HCT116 (cell line): ENCODE data around the gene PPM1M. TPM values are rescaled to one million over a fixed set of nuclear protein-coding genes. Genes with fewer than 3 reads are reported as not detected.

Source experiments
- ATAC-seq: fragments of 200-7000 bp; cut with Tn5 transposase; 2 replicates; pipeline ENCODE4 v1.9.1; 2020; ENCODE audit warnings: mild to moderate bottlenecking, moderate library complexity
- BruUV-seq: library from RNA; stranded (reverse); fragments of 400-500 nt; replicated peaks from 2 replicates; lab custom pipeline; 2021; lab: Mats Ljungman, UMichigan
- CTCF ChIA-PET: fragments of 300-600 bp; sonication (Branson Sonifier 250); formaldehyde crosslinking; loops from one replicate; lab custom pipeline; 2021; ENCODE audit warnings: antibody characterized with exemption; lab: Charles Lee
- POLR2A ChIA-PET: fragments of 300-600, 350-600 bp; sonication (Branson Sonifier 250); formaldehyde crosslinking; loops from one replicate; lab custom pipeline; 2021; ENCODE audit warnings: antibody characterized with exemption; lab: Charles Lee
- RAD21 ChIA-PET, 2 experiments: fragments of 300-600 bp; sonication (Branson Sonifier 250); formaldehyde crosslinking; loops; one replicate each; lab custom pipeline; 2023; ENCODE audit warnings: low total read pairs in 2 of 2; ENCODE audit not compliant: uncharacterized antibody in 2 of 2, unreplicated experiment in 2 of 2, low non-redundant PET in 1 of 2; lab: Charles Lee
- DNase-seq: peaks from one replicate; pipeline ENCODE4 v3.0.0-alpha.2; 2010; ENCODE audit warnings: low read depth, low spot score
- H2AFZ ChIP-seq: fragments of 200-600 bp; shearing (Covaris generic), sonication (generic); 2 replicates; pipeline ENCODE4 v1.6.1; 2017; ENCODE audit warnings: low read depth, mixed run types, mixed read lengths, antibody characterized with exemption, low read length; ENCODE audit not compliant: poor library complexity, severe bottlenecking
- H3K27ac ChIP-seq: 2 replicates; pipeline ENCODE4 v1.5.1; 2012; ENCODE audit warnings: low read depth, low read length
- H3K27me3 ChIP-seq: fragments of 200-600 bp; sonication (generic); 2 replicates; pipeline ENCODE4 v1.6.1; 2016; ENCODE audit warnings: mixed run types, low read length, mixed read lengths; ENCODE audit not compliant: insufficient read depth
- H3K36me3 ChIP-seq, 2 experiments: fragments of 200-500 bp in 1 of 2; fragments of 200-600 bp in 1 of 2; sonication (Bioruptor generic) in 1 of 2; sonication (generic) in 1 of 2; 2 replicates each; pipeline versions ENCODE4 v1.5.1 to v1.6.1; 2014 to 2016; ENCODE audit warnings: low read length in 2 of 2, inconsistent platforms in 1 of 2, mixed read lengths in 1 of 2, mixed run types in 1 of 2; ENCODE audit not compliant: insufficient read depth in 2 of 2, control insufficient read depth in 1 of 2
- H3K4me1 ChIP-seq, 2 experiments: fragments of 200-600 bp in 1 of 2; sonication (generic) in 1 of 2; 2 replicates each; pipeline versions ENCODE4 v1.5.1 to v1.6.1; 2012 to 2017; ENCODE audit warnings: low read length in 2 of 2, inconsistent platforms in 1 of 2, mild to moderate bottlenecking in 1 of 2, mixed read lengths in 1 of 2, mixed run types in 1 of 2, moderate library complexity in 1 of 2; ENCODE audit not compliant: insufficient read depth in 2 of 2, control insufficient read depth in 1 of 2
- H3K4me2 ChIP-seq: fragments of 200-600 bp; sonication (generic); 2 replicates; pipeline ENCODE4 v1.6.1; 2017; ENCODE audit warnings: mixed run types, low read length, mixed read lengths
- H3K4me3 ChIP-seq, 2 experiments: fragments of 200-600 bp in 1 of 2; sonication (generic) in 1 of 2; replicated peaks in 1 of 2; 2 replicates each; pipeline ENCODE4 v1.5.1; 2011 to 2016; ENCODE audit warnings: low read length in 2 of 2, control low read depth in 1 of 2, low read depth in 1 of 2, mild to moderate bottlenecking in 1 of 2, mixed read lengths in 1 of 2, mixed run types in 1 of 2
- H3K79me2 ChIP-seq: fragments of 200-600 bp; sonication (generic); 2 replicates; pipeline ENCODE4 v1.6.1; 2017; ENCODE audit warnings: mild to moderate bottlenecking, mixed run types, low read length, moderate library complexity, mixed read lengths; ENCODE audit not compliant: insufficient read depth
- H3K9ac ChIP-seq: fragments of 200-600 bp; sonication (generic); 2 replicates; pipeline ENCODE4 v1.6.1; 2016; ENCODE audit warnings: low read length, mixed read lengths
- H3K9me2 ChIP-seq: fragments of 200-600 bp; sonication (generic), shearing (Covaris generic); 2 replicates; pipeline ENCODE4 v1.6.1; 2017; ENCODE audit warnings: mixed run types, mild to moderate bottlenecking, moderate library complexity; ENCODE audit not compliant: insufficient read depth
- H3K9me3 ChIP-seq, 2 experiments: fragments of 200-500 bp in 1 of 2; fragments of 200-600 bp in 1 of 2; sonication (Bioruptor generic) in 1 of 2; sonication (generic) in 1 of 2; 2 replicates each; pipeline ENCODE4 v1.6.1; 2014 to 2017; ENCODE audit warnings: low read length in 2 of 2, mixed read lengths in 2 of 2, inconsistent platforms in 1 of 2, low read depth in 1 of 2, mild to moderate bottlenecking in 1 of 2, mixed run types in 1 of 2, moderate library complexity in 1 of 2; ENCODE audit not compliant: control insufficient read depth in 1 of 2, insufficient read depth in 1 of 2
- H4K20me1 ChIP-seq: fragments of 200-600 bp; sonication (generic), shearing (Covaris generic); 2 replicates; pipeline ENCODE4 v1.6.1; 2017; ENCODE audit warnings: mixed run types, mild to moderate bottlenecking, moderate library complexity; ENCODE audit not compliant: insufficient read depth
- EGR1 ChIP-seq: IDR thresholded peaks from 2 replicates; pipeline ENCODE4 v1.6.1; 2012; ENCODE audit warnings: low read depth
- ELF1 ChIP-seq: IDR thresholded peaks from 2 replicates; pipeline ENCODE4 v1.6.1; 2012; ENCODE audit warnings: low read depth, borderline replicate concordance
- EZH2 ChIP-seq: fragments of 200-600 bp; sonication (generic); IDR thresholded peaks from 2 replicates; pipeline ENCODE4 v1.6.1; 2017; ENCODE audit warnings: antibody characterized with exemption, mixed run types
- EZH2phosphoT487 ChIP-seq: fragments of 200-600 bp; IDR thresholded peaks from 2 replicates; pipeline ENCODE4 v1.6.1; 2018; ENCODE audit warnings: antibody characterized with exemption, borderline replicate concordance
- JUND ChIP-seq: IDR thresholded peaks from 2 replicates; pipeline ENCODE4 v1.6.1; 2012
- POLR2AphosphoS5 ChIP-seq: IDR thresholded peaks from 2 replicates; pipeline ENCODE4 v1.6.1; 2011; ENCODE audit warnings: mild to moderate bottlenecking, low read depth, low read length, moderate library complexity
- RAD21 ChIP-seq: IDR thresholded peaks from 2 replicates; pipeline ENCODE4 v1.6.1; 2012; ENCODE audit warnings: low read depth, mild to moderate bottlenecking
- SIN3A ChIP-seq: IDR thresholded peaks from 2 replicates; pipeline ENCODE4 v1.6.1; 2012; ENCODE audit warnings: low read depth
- SP1 ChIP-seq: IDR thresholded peaks from 2 replicates; pipeline ENCODE4 v1.6.1; 2012; ENCODE audit warnings: low read depth
- SRF ChIP-seq: IDR thresholded peaks from 2 replicates; pipeline ENCODE4 v1.6.1; 2012; ENCODE audit warnings: low read depth
- TCF7L2 ChIP-seq: IDR thresholded peaks from 2 replicates; pipeline ENCODE4 v1.7.0; 2011; ENCODE audit warnings: borderline replicate concordance, inconsistent platforms; ENCODE audit not compliant: insufficient read depth, insufficient read length; ENCODE audit errors: extremely low read depth
- ZFX ChIP-seq: fragments of 450-650 bp; IDR thresholded peaks from 2 replicates; pipeline ENCODE4 v1.6.1; 2017
- ZNF274 ChIP-seq: fragments of 200-500 bp; sonication (Bioruptor generic); IDR thresholded peaks from 2 replicates; pipeline ENCODE4 v1.6.1; 2014; ENCODE audit warnings: mild to moderate bottlenecking, low read depth, low read length, inconsistent platforms
- intact Hi-C: fragments of 100-400 bp; cut with micrococcal nuclease; formaldehyde crosslinking; loops from 2 replicates; pipeline ENCODE4 v1.10.0; 2022
- total RNA-seq: library from RNA; stranded (reverse); gene quantifications from one replicate; pipeline ENCODE4 v1.2.1, GENCODE V29; 2021; ENCODE audit not compliant: unreplicated experiment
- TF ChIP-seq, protein P1 (sequence below), 3 experiments: fragments of 200-600 bp in 1 of 3; sonication (generic) in 1 of 3; IDR thresholded peaks in 2 of 3; conservative IDR thresholded peaks in 1 of 3; 2 replicates each; pipeline ENCODE4 v1.5.1; 2012 to 2017; ENCODE audit warnings: low read depth in 2 of 3, low read length in 2 of 3, antibody characterized with exemption in 1 of 3, borderline replicate concordance in 1 of 3, control low read depth in 1 of 3, mild to moderate bottlenecking in 1 of 3, mixed read lengths in 1 of 3, mixed run types in 1 of 3, moderate library complexity in 1 of 3; ENCODE audit not compliant: insufficient read depth in 1 of 3
- TF ChIP-seq, protein P2 (sequence below): IDR thresholded peaks from 2 replicates; pipeline ENCODE4 v1.6.1; 2011; ENCODE audit warnings: mild to moderate bottlenecking, low read length, moderate library complexity; ENCODE audit not compliant: insufficient replicate concordance; ENCODE audit errors: extremely low read depth

Gene PPM1M
- total RNA-seq, 1 experiment from 2014 or later = 16.6 TPM

DNA sequence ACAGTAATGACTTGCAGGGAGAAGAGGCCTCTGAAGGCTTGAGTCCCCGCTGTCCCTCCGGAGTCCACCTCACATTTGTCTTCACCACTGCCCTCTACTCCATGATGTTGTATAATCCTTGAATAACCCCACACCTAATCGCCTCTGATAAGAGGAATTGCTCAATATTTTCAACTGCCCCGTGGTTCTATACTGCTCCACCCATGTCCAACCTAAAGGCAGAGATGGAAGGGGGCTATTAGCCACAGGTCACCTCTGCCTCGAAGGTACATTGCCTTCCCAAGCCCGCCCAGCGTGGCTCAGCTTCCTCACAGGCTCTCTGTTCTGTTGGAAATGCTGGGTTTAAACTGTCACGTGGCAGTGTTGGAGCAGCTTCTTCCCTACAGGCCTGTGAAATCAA is 32.6 kb upstream of the PPM1M start:
- RAD21 ChIA-PET = no interaction called here
- H3K79me2 ChIP-seq = no peaks in the 10 kb centered on the region
- BruUV-seq = no TSS peak

More for the DNA sequence above, 32.6 kb upstream of the PPM1M start:
- no peak overlapping the region for H3K27ac ChIP-seq
- peaks cover 16 to 23% of the 10 kb centered on the region in 2 experiments for H3K4me1 ChIP-seq
- ATAC-seq (no peak), DNase-seq (no peak)
- no peak overlapping the region for H2AFZ ChIP-seq
- intact Hi-C loops = no loop called here
- H3K9me2 ChIP-seq = no peaks in the 10 kb centered on the region
- no peaks in the 10 kb centered on the region for H3K27me3 ChIP-seq
- peaks cover 50 to 54% of the 10 kb centered on the region in 2 experiments for H3K36me3 ChIP-seq
- H3K9ac ChIP-seq = no peak overlapping the region
- TF ChIP-seq SIN3A (no peak), ZNF274 (no peak), EGR1 (no peak), SP1 (no peak), TCF7L2 (no peak), JUND (no peak), EZH2 (no peak), ZFX (no peak), ELF1 (no peak), POLR2AphosphoS5 (no peak), RAD21 (no peak), EZH2phosphoT487 (no peak), SRF (no peak)
- TF ChIP-seq, protein P1, sequence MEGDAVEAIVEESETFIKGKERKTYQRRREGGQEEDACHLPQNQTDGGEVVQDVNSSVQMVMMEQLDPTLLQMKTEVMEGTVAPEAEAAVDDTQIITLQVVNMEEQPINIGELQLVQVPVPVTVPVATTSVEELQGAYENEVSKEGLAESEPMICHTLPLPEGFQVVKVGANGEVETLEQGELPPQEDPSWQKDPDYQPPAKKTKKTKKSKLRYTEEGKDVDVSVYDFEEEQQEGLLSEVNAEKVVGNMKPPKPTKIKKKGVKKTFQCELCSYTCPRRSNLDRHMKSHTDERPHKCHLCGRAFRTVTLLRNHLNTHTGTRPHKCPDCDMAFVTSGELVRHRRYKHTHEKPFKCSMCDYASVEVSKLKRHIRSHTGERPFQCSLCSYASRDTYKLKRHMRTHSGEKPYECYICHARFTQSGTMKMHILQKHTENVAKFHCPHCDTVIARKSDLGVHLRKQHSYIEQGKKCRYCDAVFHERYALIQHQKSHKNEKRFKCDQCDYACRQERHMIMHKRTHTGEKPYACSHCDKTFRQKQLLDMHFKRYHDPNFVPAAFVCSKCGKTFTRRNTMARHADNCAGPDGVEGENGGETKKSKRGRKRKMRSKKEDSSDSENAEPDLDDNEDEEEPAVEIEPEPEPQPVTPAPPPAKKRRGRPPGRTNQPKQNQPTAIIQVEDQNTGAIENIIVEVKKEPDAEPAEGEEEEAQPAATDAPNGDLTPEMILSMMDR (IDR thresholded peaks at IDR 0.05 in 2 of 3, conservative IDR thresholded peaks at IDR 0.05 in 1 of 3; ENCODE audit: borderline replicate concordance in 1 of 3, insufficient read depth in 1 of 3, low read depth in 2 of 3, low read length in 2 of 3) = no peak
- TF ChIP-seq, protein P2, sequence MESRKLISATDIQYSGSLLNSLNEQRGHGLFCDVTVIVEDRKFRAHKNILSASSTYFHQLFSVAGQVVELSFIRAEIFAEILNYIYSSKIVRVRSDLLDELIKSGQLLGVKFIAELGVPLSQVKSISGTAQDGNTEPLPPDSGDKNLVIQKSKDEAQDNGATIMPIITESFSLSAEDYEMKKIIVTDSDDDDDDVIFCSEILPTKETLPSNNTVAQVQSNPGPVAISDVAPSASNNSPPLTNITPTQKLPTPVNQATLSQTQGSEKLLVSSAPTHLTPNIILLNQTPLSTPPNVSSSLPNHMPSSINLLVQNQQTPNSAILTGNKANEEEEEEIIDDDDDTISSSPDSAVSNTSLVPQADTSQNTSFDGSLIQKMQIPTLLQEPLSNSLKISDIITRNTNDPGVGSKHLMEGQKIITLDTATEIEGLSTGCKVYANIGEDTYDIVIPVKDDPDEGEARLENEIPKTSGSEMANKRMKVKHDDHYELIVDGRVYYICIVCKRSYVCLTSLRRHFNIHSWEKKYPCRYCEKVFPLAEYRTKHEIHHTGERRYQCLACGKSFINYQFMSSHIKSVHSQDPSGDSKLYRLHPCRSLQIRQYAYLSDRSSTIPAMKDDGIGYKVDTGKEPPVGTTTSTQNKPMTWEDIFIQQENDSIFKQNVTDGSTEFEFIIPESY = no peak
- no peak overlapping the region for H3K4me3 ChIP-seq
- H3K9me3 ChIP-seq = no peaks in the 10 kb centered on the region
- H3K4me2 ChIP-seq = no peak overlapping the region
- POLR2A ChIA-PET = no interaction called here
- H4K20me1 ChIP-seq = no peaks in the 10 kb centered on the region
- CTCF ChIA-PET = no interaction called here
